ENCODE data around the gene AOC2.

AOC2 gene, protein sequence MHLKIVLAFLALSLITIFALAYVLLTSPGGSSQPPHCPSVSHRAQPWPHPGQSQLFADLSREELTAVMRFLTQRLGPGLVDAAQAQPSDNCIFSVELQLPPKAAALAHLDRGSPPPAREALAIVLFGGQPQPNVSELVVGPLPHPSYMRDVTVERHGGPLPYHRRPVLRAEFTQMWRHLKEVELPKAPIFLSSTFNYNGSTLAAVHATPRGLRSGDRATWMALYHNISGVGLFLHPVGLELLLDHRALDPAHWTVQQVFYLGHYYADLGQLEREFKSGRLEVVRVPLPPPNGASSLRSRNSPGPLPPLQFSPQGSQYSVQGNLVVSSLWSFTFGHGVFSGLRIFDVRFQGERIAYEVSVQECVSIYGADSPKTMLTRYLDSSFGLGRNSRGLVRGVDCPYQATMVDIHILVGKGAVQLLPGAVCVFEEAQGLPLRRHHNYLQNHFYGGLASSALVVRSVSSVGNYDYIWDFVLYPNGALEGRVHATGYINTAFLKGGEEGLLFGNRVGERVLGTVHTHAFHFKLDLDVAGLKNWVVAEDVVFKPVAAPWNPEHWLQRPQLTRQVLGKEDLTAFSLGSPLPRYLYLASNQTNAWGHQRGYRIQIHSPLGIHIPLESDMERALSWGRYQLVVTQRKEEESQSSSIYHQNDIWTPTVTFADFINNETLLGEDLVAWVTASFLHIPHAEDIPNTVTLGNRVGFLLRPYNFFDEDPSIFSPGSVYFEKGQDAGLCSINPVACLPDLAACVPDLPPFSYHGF

DNA sequence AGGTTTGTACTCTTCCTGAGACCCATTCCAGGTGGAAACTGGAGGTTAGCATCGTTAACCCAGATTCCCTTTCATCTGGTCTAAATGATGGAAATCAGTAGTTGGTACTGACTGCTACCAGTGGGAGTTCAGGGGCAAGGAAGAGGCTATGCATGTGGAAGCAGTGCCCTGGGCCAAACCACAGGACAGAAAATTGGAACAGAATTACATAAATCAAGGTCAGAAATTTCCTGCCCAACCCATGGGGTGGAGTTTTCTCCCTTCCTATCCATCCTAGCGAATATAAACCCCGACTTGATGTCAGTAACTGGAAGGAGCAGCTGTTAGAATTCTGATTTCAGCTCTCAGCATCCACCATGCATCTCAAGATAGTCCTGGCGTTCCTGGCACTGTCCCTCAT, at the start of gene AOC2:
Gene AOC2, plus strand, starts transcription at position 310 of the 400 bp plus-strand sequence. Its CDS starts 47 bp downstream, at position 357.
- no peak within 1 kb of the TSS for H3K27ac ChIP-seq
- TF ChIP-seq, protein P1, sequence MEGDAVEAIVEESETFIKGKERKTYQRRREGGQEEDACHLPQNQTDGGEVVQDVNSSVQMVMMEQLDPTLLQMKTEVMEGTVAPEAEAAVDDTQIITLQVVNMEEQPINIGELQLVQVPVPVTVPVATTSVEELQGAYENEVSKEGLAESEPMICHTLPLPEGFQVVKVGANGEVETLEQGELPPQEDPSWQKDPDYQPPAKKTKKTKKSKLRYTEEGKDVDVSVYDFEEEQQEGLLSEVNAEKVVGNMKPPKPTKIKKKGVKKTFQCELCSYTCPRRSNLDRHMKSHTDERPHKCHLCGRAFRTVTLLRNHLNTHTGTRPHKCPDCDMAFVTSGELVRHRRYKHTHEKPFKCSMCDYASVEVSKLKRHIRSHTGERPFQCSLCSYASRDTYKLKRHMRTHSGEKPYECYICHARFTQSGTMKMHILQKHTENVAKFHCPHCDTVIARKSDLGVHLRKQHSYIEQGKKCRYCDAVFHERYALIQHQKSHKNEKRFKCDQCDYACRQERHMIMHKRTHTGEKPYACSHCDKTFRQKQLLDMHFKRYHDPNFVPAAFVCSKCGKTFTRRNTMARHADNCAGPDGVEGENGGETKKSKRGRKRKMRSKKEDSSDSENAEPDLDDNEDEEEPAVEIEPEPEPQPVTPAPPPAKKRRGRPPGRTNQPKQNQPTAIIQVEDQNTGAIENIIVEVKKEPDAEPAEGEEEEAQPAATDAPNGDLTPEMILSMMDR (conservative IDR thresholded peaks at IDR 0.05) = no peak

DNA sequence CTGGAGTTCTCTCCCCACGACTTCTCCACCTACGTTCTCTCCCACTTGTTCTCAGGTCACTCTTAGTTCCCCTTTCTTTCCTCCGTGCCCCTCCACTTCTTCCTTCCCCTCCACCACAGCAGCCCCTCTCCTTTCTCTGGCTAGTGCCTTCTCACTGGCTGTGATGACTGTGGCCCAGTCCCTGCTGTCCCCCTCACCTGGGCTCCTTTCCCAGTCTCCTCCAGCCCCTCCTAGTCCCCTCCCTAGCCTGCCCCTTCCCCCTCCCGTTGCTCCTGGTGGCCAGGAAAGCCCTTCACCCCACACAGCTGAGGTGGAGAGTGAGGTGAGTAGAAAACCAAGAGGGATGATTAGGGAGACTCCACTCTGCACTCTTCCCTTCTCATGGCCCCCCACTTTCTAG, 49.3 kb upstream of the AOC2 start:
- TF ChIP-seq, protein P1 (conservative IDR thresholded peaks at IDR 0.05) = no peak
- H3K27ac ChIP-seq = no peak overlapping the region

DNA sequence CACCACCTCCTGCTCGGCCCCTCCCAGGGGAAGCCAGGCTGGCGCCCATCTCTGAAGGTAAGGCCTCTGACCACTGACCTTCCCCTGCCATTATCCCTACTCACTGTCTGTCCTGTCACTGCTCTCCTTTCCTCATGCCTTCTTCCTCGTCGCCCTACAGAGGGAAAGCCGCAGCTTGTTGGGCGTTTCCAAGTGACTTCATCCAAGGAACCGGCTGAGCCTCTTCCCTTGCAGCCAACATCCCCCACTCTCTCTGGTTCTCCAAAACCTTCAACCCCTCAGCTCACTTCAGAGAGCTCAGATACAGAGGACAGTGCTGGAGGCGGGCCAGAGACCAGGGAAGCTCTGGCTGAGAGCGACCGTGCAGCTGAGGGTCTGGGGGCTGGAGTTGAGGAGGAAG, 48.9 kb upstream of the AOC2 start:
- H3K27ac ChIP-seq = no peak overlapping the region
- TF ChIP-seq, protein P1 (conservative IDR thresholded peaks at IDR 0.05) = no peak

DNA sequence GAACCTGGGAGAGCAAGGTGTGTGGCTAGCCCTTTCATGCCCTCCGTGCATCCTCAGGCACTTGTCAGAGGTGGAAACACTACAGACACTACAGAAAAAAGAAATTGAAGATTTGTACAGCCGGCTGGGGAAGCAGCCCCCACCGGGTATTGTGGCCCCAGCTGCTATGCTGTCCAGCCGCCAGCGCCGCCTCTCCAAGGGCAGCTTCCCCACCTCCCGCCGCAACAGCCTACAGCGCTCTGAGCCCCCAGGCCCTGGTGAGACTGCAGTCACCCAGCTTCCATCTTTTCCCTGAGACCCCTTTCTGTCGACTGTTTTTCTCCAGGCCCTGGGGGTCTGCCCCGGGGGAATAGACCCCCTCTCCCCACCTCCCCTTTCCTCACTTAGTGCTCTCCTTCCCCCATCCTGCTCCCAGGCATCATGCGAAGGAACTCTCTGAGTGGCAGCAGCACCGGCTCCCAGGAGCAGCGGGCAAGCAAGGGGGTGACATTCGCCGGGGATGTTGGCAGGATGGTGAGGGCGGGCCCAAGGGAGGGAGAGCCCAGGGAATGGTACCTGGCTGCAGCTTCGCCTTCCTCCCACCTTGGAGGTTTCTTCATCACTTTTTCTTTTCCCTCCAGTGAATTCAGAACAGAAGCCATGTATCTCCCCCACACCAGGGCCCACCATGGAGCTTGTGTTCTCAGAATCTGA, 48.2 kb upstream of the AOC2 start:
- H3K27ac ChIP-seq = no peak overlapping the region
- TF ChIP-seq, protein P1 (conservative IDR thresholded peaks at IDR 0.05) = no peak

DNA sequence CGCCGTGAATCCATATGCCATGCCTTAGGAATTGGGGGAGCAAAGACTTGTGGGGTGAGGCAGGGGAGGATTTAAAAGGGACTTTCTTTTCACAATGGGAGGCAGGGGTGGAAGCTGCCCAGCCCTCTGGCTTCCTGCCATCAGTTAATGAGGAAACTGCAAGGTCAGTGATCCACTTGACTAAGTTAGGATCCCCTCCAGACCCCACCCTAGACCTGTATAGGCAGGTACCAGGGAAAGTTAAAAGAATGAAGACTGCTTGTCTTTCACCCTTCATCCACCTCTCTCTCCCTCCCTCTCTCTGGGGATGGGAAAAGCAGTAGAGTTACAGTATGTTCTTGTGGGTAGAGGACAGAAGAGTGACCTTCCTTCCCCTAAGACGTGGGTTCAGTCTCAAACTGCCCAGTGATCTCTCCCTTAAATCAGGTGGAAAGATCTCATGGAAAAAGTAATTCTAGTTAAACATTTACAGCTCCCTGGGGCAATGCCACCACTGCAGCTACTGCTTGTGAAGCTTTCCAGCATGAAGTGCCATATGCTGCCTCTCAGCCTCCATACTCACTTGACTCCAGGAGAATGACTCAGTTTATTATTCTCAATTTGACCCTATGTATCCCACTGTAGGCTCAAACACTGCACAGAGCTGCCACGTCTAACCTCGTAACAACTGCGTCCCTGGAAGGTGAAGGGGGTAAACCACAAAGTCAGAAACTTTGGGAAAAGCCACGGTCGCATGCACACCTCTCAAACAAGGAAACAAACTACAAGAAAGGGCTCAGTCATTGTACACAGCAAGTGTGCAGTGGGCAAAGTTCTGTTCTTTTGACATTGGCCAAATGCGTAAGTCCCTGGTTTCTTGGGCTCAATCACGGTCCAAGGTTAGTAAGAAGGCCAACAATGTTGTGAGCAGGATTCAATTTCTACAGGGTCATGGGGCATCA, 47.0 kb upstream of the AOC2 start:
- peak overlapping the region; percentile 77; the same call in 1 of the 2 replicates for H3K27ac ChIP-seq
- TF ChIP-seq, protein P1 (conservative IDR thresholded peaks at IDR 0.05) = no peak

DNA sequence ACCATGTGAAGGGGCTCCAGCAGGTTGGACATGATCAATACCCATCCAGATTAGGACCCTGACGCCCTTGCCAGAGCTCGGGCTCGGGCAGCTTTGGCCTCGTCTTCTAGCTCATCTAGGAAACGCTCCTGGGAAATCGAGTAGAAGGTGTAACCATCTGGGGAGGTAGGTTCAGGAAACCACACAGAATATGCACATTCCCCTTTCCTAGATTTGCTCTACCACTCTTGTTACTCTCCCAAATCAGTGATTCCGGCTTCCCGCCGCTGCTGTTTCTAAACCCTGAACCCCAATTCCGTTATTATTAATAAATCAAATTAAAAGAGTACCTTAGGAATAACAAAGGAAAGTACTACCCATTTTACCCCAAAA, 46.4 kb upstream of the AOC2 start:
- peak overlapping the region; percentile 77; the same call in 1 of the 2 replicates for H3K27ac ChIP-seq
- TF ChIP-seq, protein P1 (conservative IDR thresholded peaks at IDR 0.05) = no peak

Measured in VCaP (cell line).